Prostate gland (tissue), 2 donors: Measurements from ENCODE around the gene WDFY1.

Experiments used
- CTCF ChIP-seq, 4 experiments: fragments of 200-600 bp in 2 of 4; fragments of 450-650 bp in 2 of 4; sonication (generic) in 2 of 4; IDR thresholded peaks; 1 replicate in 3 of 4; 2 replicates in 1 of 4; pipeline ENCODE4 v1.5.1; 2016 to 2019; ENCODE audit warnings: antibody characterized with exemption in 4 of 4, mild to moderate bottlenecking in 2 of 4, moderate library complexity in 2 of 4
- POLR2A ChIP-seq: fragments of 450-650 bp; IDR thresholded peaks from one replicate; pipeline ENCODE4 v1.6.1; 2016; ENCODE audit warnings: antibody characterized with exemption, mild to moderate bottlenecking
- POLR2AphosphoS5 ChIP-seq: sonication (generic); formaldehyde crosslinking; IDR thresholded peaks from one replicate; pipeline ENCODE4 v1.6.1; 2017; ENCODE audit warnings: antibody characterized with exemption

DNA sequence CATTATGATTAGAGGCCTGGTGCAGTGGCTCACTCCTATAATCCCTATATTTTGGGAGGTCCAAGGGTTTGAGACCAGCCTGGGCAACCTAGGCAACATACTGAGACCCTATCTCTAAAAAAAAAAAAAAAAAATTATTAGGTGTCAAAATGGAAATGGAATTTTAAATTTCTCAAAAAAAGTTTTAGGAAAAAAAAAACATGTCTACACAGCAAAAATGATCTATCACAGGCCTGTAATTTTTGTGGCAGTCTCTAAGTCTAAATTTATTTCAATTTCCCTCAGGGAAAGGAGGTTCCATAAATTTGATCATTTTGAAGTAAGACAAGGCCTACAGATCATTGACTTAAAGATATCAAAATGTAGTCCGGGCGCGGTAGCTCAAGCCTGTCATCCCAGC is 28.5 kb upstream of the WDFY1 start:
- TF ChIP-seq CTCF (IDR thresholded peaks at IDR 0.05) (no peak), POLR2A (no peak), POLR2AphosphoS5 (no peak)
